ENCODE data around the gene PTPRJ. TPM values are rescaled to one million over a fixed set of nuclear protein-coding genes. Genes with fewer than 3 reads are reported as not detected.

PTPRJ gene
- total RNA-seq, 1 donor from 2014 or later = 1.6 TPM

DNA sequence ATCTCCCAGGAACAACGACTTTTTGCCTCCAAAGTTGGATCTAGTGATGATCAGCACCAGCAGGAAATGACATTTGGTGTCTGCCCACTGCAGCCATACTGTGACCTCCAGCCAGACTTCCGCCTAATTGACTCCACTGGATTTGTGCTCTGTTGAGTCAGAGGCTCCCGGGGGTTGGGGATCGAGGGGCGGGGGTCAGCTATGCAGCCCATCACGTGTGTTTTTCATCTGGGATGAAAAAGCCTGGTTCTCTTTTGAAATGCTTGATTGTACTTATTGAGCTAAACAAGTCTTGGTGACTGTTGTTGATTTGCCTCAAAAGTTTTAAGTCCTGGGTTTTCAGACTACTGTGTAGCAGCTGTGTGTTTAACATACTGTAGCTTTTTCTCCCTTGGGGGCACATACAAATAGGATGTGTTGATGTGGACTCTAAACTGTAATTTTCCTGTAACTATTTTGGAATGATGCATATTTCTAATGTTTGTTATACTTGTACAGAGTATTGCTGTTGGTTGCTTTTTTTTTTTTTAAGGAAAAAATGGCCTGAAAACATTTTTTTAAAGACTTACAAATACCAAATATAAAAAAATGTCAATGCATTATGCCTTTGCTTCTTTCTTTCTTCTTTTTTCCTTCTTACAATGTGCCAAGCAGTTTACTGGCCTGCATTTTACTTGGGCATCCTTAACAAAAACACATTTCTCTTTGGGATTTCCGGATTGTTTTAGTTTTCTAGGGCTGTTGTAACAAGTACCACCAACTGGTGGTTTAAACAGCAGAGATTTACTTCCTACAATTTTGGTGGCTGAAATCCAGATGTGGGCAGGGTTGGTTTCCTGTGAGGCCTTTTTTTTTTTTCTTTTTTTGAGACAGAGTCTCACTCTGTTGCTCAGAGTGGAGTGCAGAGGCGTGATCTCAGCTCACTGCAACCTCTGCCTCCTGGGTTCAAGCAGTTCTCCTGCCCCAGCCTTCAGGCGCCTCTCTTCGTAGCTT, 190.2 kb downstream of the PTPRJ start:
- Histone ChIP-seq H3K36me3 (ENCODE audit: control insufficient read depth, insufficient read depth, low read length) (no peaks in the 10 kb centered on the region), H3K27me3 (ENCODE audit: control insufficient read depth, insufficient read depth, low read length) (no peaks in the 10 kb centered on the region), H3K4me3 (ENCODE audit: low read depth, low read length) (no peak overlapping the region)
- peak; percentile 10 for DNase-seq (ENCODE audit: low read depth)
- FAIRE-seq = peak; percentile 64
- TF ChIP-seq, protein P1, sequence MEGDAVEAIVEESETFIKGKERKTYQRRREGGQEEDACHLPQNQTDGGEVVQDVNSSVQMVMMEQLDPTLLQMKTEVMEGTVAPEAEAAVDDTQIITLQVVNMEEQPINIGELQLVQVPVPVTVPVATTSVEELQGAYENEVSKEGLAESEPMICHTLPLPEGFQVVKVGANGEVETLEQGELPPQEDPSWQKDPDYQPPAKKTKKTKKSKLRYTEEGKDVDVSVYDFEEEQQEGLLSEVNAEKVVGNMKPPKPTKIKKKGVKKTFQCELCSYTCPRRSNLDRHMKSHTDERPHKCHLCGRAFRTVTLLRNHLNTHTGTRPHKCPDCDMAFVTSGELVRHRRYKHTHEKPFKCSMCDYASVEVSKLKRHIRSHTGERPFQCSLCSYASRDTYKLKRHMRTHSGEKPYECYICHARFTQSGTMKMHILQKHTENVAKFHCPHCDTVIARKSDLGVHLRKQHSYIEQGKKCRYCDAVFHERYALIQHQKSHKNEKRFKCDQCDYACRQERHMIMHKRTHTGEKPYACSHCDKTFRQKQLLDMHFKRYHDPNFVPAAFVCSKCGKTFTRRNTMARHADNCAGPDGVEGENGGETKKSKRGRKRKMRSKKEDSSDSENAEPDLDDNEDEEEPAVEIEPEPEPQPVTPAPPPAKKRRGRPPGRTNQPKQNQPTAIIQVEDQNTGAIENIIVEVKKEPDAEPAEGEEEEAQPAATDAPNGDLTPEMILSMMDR (IDR thresholded peaks at IDR 0.05; ENCODE audit: insufficient read depth, low read length, severe bottlenecking) = no peak

DNA sequence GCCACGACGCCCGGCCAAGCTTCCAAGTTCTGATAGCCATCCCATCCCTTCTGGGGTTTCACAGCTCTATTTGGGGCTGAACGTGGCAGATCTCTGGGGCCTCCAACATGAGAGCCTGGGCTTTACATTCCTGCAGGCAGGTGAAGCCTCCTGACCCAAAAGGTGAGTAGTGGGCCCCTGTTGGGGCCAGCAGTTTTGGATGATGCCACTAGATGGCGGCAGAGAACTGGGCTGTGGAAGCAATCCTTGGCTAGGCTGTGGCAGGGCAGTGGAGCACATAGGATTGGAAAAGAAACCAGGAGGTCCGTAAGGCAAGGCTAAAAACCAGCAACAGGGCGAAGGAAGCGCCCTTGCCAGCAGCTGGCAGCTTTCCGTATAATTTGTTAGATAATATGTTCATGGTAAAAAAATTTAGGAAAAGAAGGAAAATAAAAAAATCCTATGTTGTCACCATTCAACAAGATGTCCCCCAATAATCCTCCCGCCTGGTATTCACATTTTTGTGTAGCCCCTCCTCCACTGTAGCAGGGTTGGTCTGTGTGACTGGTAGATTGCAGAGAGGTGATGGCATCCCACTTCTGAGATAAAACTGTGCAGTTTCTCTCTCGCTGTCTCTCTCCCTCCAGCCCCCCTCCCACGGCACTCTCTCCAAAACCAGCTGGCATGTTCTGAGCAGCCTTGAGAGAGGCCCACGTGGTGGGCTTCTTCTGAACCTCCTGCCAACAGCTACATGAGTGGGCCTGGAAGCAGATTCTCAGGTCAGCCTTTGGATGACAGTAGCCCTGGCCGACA, 192.7 kb downstream of the PTPRJ start:
- no peak for FAIRE-seq

DNA sequence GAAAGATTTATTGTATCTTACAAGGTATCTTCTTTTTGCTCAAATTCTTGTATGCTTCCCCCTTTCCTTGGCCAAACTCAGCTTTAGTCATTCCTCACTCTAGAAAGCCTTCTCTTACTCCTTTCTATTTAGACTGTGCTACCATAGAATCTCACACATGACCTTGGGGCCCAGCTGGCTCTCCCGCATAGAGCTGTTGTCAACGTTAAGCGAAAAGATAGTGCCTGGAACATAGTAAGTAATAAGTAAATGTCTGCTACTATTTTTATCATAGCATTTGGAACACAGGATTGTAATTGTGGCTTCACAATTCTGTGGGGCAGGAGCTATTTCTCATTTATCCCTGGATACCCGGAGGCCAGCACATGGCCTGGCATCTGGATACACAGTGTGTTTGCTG, 197.3 kb downstream of the PTPRJ start:
- DNase-seq (ENCODE audit: low read depth) = no peak
- TF ChIP-seq, protein P1 (IDR thresholded peaks at IDR 0.05; ENCODE audit: insufficient read depth, low read length, severe bottlenecking) = no peak
- no peak for FAIRE-seq
- Histone ChIP-seq H3K4me3 (ENCODE audit: low read depth, low read length) (no peak overlapping the region), H3K27me3 (ENCODE audit: control insufficient read depth, insufficient read depth, low read length) (no peaks in the 10 kb centered on the region), H3K36me3 (ENCODE audit: control insufficient read depth, insufficient read depth, low read length) (no peaks in the 10 kb centered on the region)

More for the DNA sequence above, 192.7 kb downstream of the PTPRJ start:
- Histone ChIP-seq H3K36me3 (ENCODE audit: control insufficient read depth, insufficient read depth, low read length) (no peaks in the 10 kb centered on the region), H3K27me3 (ENCODE audit: control insufficient read depth, insufficient read depth, low read length) (no peaks in the 10 kb centered on the region), H3K4me3 (ENCODE audit: low read depth, low read length) (no peak overlapping the region)
- DNase-seq (ENCODE audit: low read depth) = peak; percentile 38
- TF ChIP-seq, protein P1 (IDR thresholded peaks at IDR 0.05; ENCODE audit: insufficient read depth, low read length, severe bottlenecking) = peak; percentile 97

DNA sequence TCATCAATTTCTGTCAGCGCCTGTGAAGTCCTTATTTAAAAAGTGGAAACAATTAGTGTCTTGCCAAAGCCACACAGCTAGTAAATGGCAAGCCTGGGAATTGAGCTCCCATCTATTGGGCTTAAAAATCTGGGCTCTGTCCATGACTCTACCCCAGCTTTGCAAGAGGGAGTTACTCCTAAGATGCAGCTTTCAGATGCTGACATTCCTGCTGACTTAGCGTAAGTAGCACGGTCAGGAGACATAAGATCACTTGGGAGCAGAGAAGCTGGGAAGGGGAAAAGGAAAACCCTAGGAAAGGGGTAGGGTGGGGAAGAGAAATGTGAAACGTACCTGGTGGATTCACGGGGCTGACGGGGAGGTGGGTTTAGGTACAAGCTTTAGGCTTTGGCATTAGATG, 200.3 kb downstream of the PTPRJ start:
- H3K36me3 ChIP-seq (ENCODE audit: control insufficient read depth, insufficient read depth, low read length) = no peaks in the 10 kb centered on the region
- no peak overlapping the region for H3K4me3 ChIP-seq (ENCODE audit: low read depth, low read length)
- DNase-seq (ENCODE audit: low read depth) (no peak), FAIRE-seq (no peak)
- no peaks in the 10 kb centered on the region for H3K27me3 ChIP-seq (ENCODE audit: control insufficient read depth, insufficient read depth, low read length)
- TF ChIP-seq, protein P1 (IDR thresholded peaks at IDR 0.05; ENCODE audit: insufficient read depth, low read length, severe bottlenecking) = no peak

DNA sequence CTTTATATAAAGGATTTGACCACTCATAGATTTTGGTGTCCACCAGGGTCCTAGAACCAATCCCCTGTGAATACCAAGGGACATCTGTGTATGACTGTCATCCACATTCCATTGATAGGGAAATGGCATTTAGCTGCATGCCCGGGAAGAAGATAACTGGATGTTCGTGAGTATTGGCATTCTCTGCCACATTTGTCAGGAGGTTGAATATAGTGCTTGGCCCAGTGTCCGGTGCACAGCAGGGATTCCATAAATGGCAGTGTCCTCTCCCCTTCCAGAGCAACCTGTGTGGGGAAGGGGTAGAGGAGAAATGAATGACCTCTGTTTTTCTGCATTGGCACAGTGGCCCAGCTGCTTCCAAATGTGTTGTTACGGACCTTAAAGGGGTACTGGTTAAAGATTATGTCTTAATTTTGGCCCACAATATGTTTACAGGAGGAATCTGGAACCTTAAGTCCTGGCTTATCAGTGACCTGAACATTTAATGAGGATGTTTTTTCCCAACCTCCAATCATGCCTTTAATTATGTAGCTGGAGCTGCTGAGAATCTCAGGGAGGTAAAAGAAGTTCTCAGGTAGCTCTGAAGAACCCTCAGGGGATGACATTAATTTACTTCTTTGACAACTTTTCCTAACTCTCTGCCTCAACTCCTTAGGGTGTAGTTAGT, 202.6 kb downstream of the PTPRJ start:
- TF ChIP-seq, protein P1 (IDR thresholded peaks at IDR 0.05; ENCODE audit: insufficient read depth, low read length, severe bottlenecking) = no peak
- no peaks in the 10 kb centered on the region for H3K27me3 ChIP-seq (ENCODE audit: control insufficient read depth, insufficient read depth, low read length)
- FAIRE-seq = no peak
- no peak overlapping the region for H3K4me3 ChIP-seq (ENCODE audit: low read depth, low read length)
- DNase-seq (ENCODE audit: low read depth) = no peak
- no peaks in the 10 kb centered on the region for H3K36me3 ChIP-seq (ENCODE audit: control insufficient read depth, insufficient read depth, low read length)

All from bronchial epithelial cell (primary cell).